Pancreas (tissue), 10 donors: ENCODE results near the gene MDH2. TPM values are rescaled to one million over a fixed set of nuclear protein-coding genes. Genes with fewer than 3 reads are reported as not detected.
A peak's percentile ranks its signal among the peaks of the same experiment; 100 is the strongest.
"Not testable (repeated sequence)": the region's sequence is repeated elsewhere in the genome, so short reads cannot be mapped to it uniquely, and the experiment has no call there.

Source experiments
- ATAC-seq, 4 donors: fragments of 200-7000 bp; cut with Tn5 transposase; one replicate each; pipeline versions ENCODE4 v1.8.0 to v1.9.1; 2020; ENCODE audit warnings: mild to moderate bottlenecking in 4 of 4, moderate library complexity in 4 of 4
- DNase-seq, 6 donors: peaks; one replicate each; pipeline ENCODE4 v3.0.0-alpha.2; 2020
- FAIRE-seq: peaks from 2 replicates; lab custom pipeline; 2012; peaks lifted over from hg19 to GRCh38; lab: Jason Lieb, UNC
- H3K27ac ChIP-seq, 4 donors: fragments of 200-600 bp; sonication (generic); 1 replicate in 3 of 4; 2 replicates in 1 of 4; pipeline versions ENCODE4 v1.5.0 to v1.8.0; 2020
- H3K27me3 ChIP-seq, 4 donors: fragments of 200-600 bp; one replicate each; pipeline ENCODE4 v1.8.0; 2021
- H3K36me3 ChIP-seq, 3 donors: fragments of 200-600 bp; sonication (generic) in 1 of 3; one replicate each; pipeline versions ENCODE4 v1.5.0 to v1.8.0; 2020 to 2021
- H3K4me1 ChIP-seq, 3 donors: fragments of 200-600 bp; one replicate each; pipeline ENCODE4 v1.8.0; 2021
- H3K4me3 ChIP-seq, 4 donors: fragments of 200-600 bp; sonication (generic) in 2 of 4; one replicate each; pipeline versions ENCODE4 v1.5.0 to v1.8.0; 2020 to 2021
- H3K9me3 ChIP-seq, 4 donors: fragments of 200-600 bp; one replicate each; pipeline ENCODE4 v1.8.0; 2021
- CTCF ChIP-seq, 4 donors: fragments of 200-600 bp; sonication (generic) in 3 of 4; IDR thresholded peaks; one replicate each; pipeline versions ENCODE4 v1.5.0 to v1.8.0; 2021; ENCODE audit warnings: antibody characterized with exemption in 4 of 4
- WGBS, 2 donors: extraction: QIAGEN DNeasy Blood & Tissue Kit; methylation state at CpG; one replicate each; pipeline ENCODE4 v1.1.7; 2013; 5-methylcytosine and 5-hydroxymethylcytosine counted together
- intact Hi-C, 3 donors: fragments of 100-400 bp; cut with DNase I; formaldehyde crosslinking; loops; one replicate each; pipeline versions ENCODE4 v1.11.1 to v1.14.2; 2022
- polyA plus RNA-seq, 2 donors: library from polyadenylated mRNA; stranded (reverse); fragments of 200-250 nt; gene quantifications; one replicate each; pipeline ENCODE4 v1.2.3, GENCODE V29; 2013
- total RNA-seq, 6 donors: library from RNA; stranded (reverse); fragmentation: NEBNext Ultra II Directional in 4 of 6; extraction: Animal tissue kit (Norgen Biotek cat#: 25700) in 4 of 6; gene quantifications; one replicate each; pipeline versions ENCODE4 v1.2.1 to v1.2.4, GENCODE V29; 2021 to 2023
- donor health status: healthy with polysubstance abuse.
- donor health status: DM: no; HTN: no; CAD: no; lungs with moderate emphysema.
- donor health status: DM: no; HTN: no; CAD: no.
- donor health status: control.
- donor health status: control.
- donor health status: Bipolar disorder and iron deficiency.
- donor health status: DM: yes; HTN: yes; CAD: no.
- donor health status: DM: no; HTN: no; CAD: no.
- donor health status: DM: no; HTN: no; CAD: no.
- donor health status: DM: yes; HTN: yes; CAD: no.

The MDH2 gene
- total and polyA plus RNA-seq, 8 donors: 36.3 to 106 (median 79.2) TPM

GRCh38 chr7:76095908-76096307 is 48.0 kb downstream of the MDH2 start:
- H3K9me3 ChIP-seq: no peaks in the 10 kb centered on the region
- FAIRE-seq (no peak), DNase-seq (no peak), ATAC-seq (no peak)
- H3K27me3 ChIP-seq: no peaks in the 10 kb centered on the region
- no peak overlapping the region for H3K27ac ChIP-seq
- intact Hi-C loops: no loop called here
- H3K4me3 ChIP-seq: no peak overlapping the region
- TF ChIP-seq CTCF (IDR thresholded peaks at IDR 0.05): no peak
- no peaks in the 10 kb centered on the region for H3K36me3 ChIP-seq
- peaks cover 0 to 7% (median 0%) of the 10 kb centered on the region in 3 donors for H3K4me1 ChIP-seq
- WGBS, 2 donors: 80 to 99% methylated on average over 3 of the region's 3 CpGs

GRCh38 chr7:76101693-76102437 is 54.0 kb downstream of the MDH2 start:
- H3K9me3 ChIP-seq, FAIRE-seq, intact Hi-C loops, DNase-seq, ATAC-seq, H3K27ac ChIP-seq, H3K36me3 ChIP-seq, H3K4me1 ChIP-seq, H3K4me3 ChIP-seq, H3K27me3 ChIP-seq: not testable (repeated sequence)
- WGBS, 2 donors: 88 to 92% methylated on average over 12 of the region's 12 CpGs

- H3K4me3 ChIP-seq, ATAC-seq, H3K36me3 ChIP-seq, intact Hi-C loops, H3K27ac ChIP-seq, FAIRE-seq, H3K27me3 ChIP-seq, H3K9me3 ChIP-seq, DNase-seq: not testable (repeated sequence)
- WGBS, 2 donors: 96 to 98% methylated on average over 2 of the region's 2 CpGs
- peaks cover 5 to 13% (median 11%) of the 10 kb centered on the region in 3 donors for H3K4me1 ChIP-seq
Measured at GRCh38 chr7:76103788-76104187, 55.9 kb downstream of the MDH2 start.

GRCh38 chr7:76106130-76106529 is 58.2 kb downstream of the MDH2 start:
- H3K4me3 ChIP-seq, ATAC-seq, H3K9me3 ChIP-seq, H3K27me3 ChIP-seq, FAIRE-seq, intact Hi-C loops, DNase-seq, H3K36me3 ChIP-seq, H3K27ac ChIP-seq: not testable (repeated sequence)
- peaks cover 5 to 11% (median 7%) of the 10 kb centered on the region in 3 donors for H3K4me1 ChIP-seq
- 94 to 95% methylated on average over 6 of the region's 6 CpGs for WGBS, 2 donors

GRCh38 chr7:76106893-76107292 is 59.0 kb downstream of the MDH2 start:
- intact Hi-C loops: no loop called here
- FAIRE-seq: no peak
- Histone ChIP-seq H3K27ac (no peak overlapping the region), H3K36me3 (no peaks in the 10 kb centered on the region), H3K4me1 (peaks cover 5 to 11% (median 7%) of the 10 kb centered on the region in 3 donors), H3K9me3 (no peaks in the 10 kb centered on the region), H3K27me3 (no peaks in the 10 kb centered on the region), H3K4me3 (no peak overlapping the region)
- 83 to 92% methylated on average over 5 of the region's 5 CpGs for WGBS, 2 donors
- DNase-seq: no peak
- no peak for ATAC-seq
- TF ChIP-seq CTCF (IDR thresholded peaks at IDR 0.05): no peak

- peak in 5 of 6 donors; percentile 52 to 74 (median 59) for DNase-seq
- peak overlapping the region in 1 of 4 donors; percentile 5 for H3K4me3 ChIP-seq
- ATAC-seq: peak; percentile 96 to 99 (median 98)
- no peak for TF ChIP-seq CTCF (IDR thresholded peaks at IDR 0.05)
- intact Hi-C loops: no loop called here
- H3K9me3 ChIP-seq: no peaks in the 10 kb centered on the region
- no peak for FAIRE-seq
- H3K36me3 ChIP-seq: no peaks in the 10 kb centered on the region
- 14 to 16% methylated on average over 11 of the region's 11 CpGs for WGBS, 2 donors
- H3K4me1 ChIP-seq: peaks cover 5 to 11% (median 7%) of the 10 kb centered on the region in 3 donors
- no peaks in the 10 kb centered on the region for H3K27me3 ChIP-seq
- H3K27ac ChIP-seq: peak overlapping the region; percentile 10 to 70 (median 54)
Measured at GRCh38 chr7:76108540-76109233, 60.8 kb downstream of the MDH2 start.

GRCh38 chr7:76113042-76113630 is 65.2 kb downstream of the MDH2 start:
- DNase-seq, ATAC-seq, H3K27ac ChIP-seq, H3K36me3 ChIP-seq, intact Hi-C loops, H3K27me3 ChIP-seq, H3K4me3 ChIP-seq, H3K9me3 ChIP-seq, FAIRE-seq: not testable (repeated sequence)
- H3K4me1 ChIP-seq: peaks cover 11 to 21% (median 11%) of the 10 kb centered on the region in 3 donors
- 92 to 97% methylated on average over 9 of the region's 9 CpGs for WGBS, 2 donors

- H3K36me3 ChIP-seq, H3K27ac ChIP-seq, FAIRE-seq, H3K9me3 ChIP-seq, DNase-seq, H3K4me3 ChIP-seq, ATAC-seq, H3K27me3 ChIP-seq, intact Hi-C loops: not testable (repeated sequence)
- H3K4me1 ChIP-seq: peaks cover 4 to 16% (median 6%) of the 10 kb centered on the region in 3 donors
- 85 to 89% methylated on average over 1 of the region's 1 CpG for WGBS, 2 donors
Measured at GRCh38 chr7:76114742-76115141, 66.8 kb downstream of the MDH2 start.
